ENCODE measurements around the gene OCRL.

DNA sequence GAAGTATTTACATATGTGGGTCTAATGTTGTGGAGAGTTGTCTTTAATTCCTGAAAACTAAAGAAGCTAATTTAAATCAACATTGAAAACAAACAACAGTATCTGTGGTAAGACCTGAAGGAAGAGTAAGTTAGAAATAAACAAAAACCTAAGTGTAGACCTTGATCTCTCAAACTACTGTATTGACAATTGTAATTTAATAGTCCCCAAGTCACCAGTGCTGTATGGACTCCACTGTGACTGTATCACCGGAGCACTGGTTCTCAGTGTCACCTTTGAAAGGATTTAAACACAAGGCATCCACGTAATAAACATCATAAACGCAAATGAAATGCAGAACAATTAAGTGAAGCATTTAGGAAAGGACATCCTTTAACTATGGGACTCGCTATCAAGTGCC is 46.4 kb downstream of the OCRL start:
- TF ChIP-seq, protein P1, sequence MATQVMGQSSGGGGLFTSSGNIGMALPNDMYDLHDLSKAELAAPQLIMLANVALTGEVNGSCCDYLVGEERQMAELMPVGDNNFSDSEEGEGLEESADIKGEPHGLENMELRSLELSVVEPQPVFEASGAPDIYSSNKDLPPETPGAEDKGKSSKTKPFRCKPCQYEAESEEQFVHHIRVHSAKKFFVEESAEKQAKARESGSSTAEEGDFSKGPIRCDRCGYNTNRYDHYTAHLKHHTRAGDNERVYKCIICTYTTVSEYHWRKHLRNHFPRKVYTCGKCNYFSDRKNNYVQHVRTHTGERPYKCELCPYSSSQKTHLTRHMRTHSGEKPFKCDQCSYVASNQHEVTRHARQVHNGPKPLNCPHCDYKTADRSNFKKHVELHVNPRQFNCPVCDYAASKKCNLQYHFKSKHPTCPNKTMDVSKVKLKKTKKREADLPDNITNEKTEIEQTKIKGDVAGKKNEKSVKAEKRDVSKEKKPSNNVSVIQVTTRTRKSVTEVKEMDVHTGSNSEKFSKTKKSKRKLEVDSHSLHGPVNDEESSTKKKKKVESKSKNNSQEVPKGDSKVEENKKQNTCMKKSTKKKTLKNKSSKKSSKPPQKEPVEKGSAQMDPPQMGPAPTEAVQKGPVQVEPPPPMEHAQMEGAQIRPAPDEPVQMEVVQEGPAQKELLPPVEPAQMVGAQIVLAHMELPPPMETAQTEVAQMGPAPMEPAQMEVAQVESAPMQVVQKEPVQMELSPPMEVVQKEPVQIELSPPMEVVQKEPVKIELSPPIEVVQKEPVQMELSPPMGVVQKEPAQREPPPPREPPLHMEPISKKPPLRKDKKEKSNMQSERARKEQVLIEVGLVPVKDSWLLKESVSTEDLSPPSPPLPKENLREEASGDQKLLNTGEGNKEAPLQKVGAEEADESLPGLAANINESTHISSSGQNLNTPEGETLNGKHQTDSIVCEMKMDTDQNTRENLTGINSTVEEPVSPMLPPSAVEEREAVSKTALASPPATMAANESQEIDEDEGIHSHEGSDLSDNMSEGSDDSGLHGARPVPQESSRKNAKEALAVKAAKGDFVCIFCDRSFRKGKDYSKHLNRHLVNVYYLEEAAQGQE (IDR thresholded peaks at IDR 0.05; ENCODE audit: insufficient read depth in 1 of 2, low read depth in 2 of 2, low read length in 2 of 2): no peak
- TF ChIP-seq SIN3A (IDR thresholded peaks at IDR 0.05; ENCODE audit: borderline replicate concordance, insufficient read depth, low read length) (no peak), POLR2AphosphoS5 (IDR thresholded peaks at IDR 0.05; ENCODE audit: low read depth, low read length) (no peak), TAF1 (IDR thresholded peaks at IDR 0.05; ENCODE audit: borderline replicate concordance, insufficient read depth, low read length) (no peak)
